ENCODE measurements around the gene CCDC57. TPM values are rescaled to one million over a fixed set of nuclear protein-coding genes. Genes with fewer than 3 reads are reported as not detected.

The CCDC57 gene
- total RNA-seq, 1 donor from 2014 or later, result 50.5 TPM

GRCh38 chr17:82121660-82122629 is 90.7 kb downstream of the CCDC57 start:
- intact Hi-C loops (cut with DNase I), result no loop called here
- Histone ChIP-seq H3K27ac (no peak overlapping the region), H3K4me3 (no peak overlapping the region), H3K36me3 (no peaks in the 10 kb centered on the region), H3K9me3 (no peaks in the 10 kb centered on the region), H3K4me1 (no peaks in the 10 kb centered on the region), H3K27me3 (no peaks in the 10 kb centered on the region)
- no peak for ATAC-seq
- TF ChIP-seq CTCF (IDR thresholded peaks at IDR 0.05), result no peak
- no peak for DNase-seq

GRCh38 chr17:82121246-82121645 is 91.4 kb downstream of the CCDC57 start:
- TF ChIP-seq CTCF (IDR thresholded peaks at IDR 0.05), result no peak
- H3K4me3 ChIP-seq, result no peak overlapping the region
- H3K27me3 ChIP-seq, result no peaks in the 10 kb centered on the region
- no peaks in the 10 kb centered on the region for H3K4me1 ChIP-seq
- ATAC-seq (no peak), DNase-seq (no peak)
- no peak overlapping the region for H3K27ac ChIP-seq
- no peaks in the 10 kb centered on the region for H3K9me3 ChIP-seq
- intact Hi-C loops (cut with DNase I), result no loop called here
- no peaks in the 10 kb centered on the region for H3K36me3 ChIP-seq

- no peaks in the 10 kb centered on the region for H3K27me3 ChIP-seq
- intact Hi-C loops (cut with DNase I), result no loop called here
- no peak overlapping the region for H3K27ac ChIP-seq
- TF ChIP-seq CTCF (IDR thresholded peaks at IDR 0.05), result no peak
- no peaks in the 10 kb centered on the region for H3K36me3 ChIP-seq
- H3K4me1 ChIP-seq, result no peaks in the 10 kb centered on the region
- ATAC-seq, result no peak
- H3K4me3 ChIP-seq, result no peak overlapping the region
- H3K9me3 ChIP-seq, result no peaks in the 10 kb centered on the region
- no peak for DNase-seq
Observed at GRCh38 chr17:82120148-82120547, 92.5 kb downstream of the CCDC57 start.

- H3K27ac ChIP-seq, result peak overlapping the region; percentile 66
- intact Hi-C loops (cut with DNase I), result no loop called here
- peak; percentile 74 for ATAC-seq
Observed at GRCh38 chr17:82118815-82119380, 93.7 kb downstream of the CCDC57 start.

GRCh38 chr17:82118168-82118814 is 94.4 kb downstream of the CCDC57 start:
- Histone ChIP-seq H3K27ac (peak overlapping the region; percentile 66), H3K9me3 (no peaks in the 10 kb centered on the region), H3K36me3 (no peaks in the 10 kb centered on the region), H3K4me3 (no peak overlapping the region), H3K27me3 (no peaks in the 10 kb centered on the region), H3K4me1 (peaks cover 3% of the 10 kb centered on the region)
- DNase-seq (no peak), ATAC-seq (peak; percentile 6)
- intact Hi-C loops (cut with DNase I), result no loop called here
- no peak for TF ChIP-seq CTCF (IDR thresholded peaks at IDR 0.05)

More at GRCh38 chr17:82118815-82119380, 93.7 kb downstream of the CCDC57 start:
- H3K4me1 ChIP-seq, result no peaks in the 10 kb centered on the region
- no peaks in the 10 kb centered on the region for H3K9me3 ChIP-seq
- no peaks in the 10 kb centered on the region for H3K36me3 ChIP-seq
- H3K4me3 ChIP-seq, result no peak overlapping the region
- H3K27me3 ChIP-seq, result no peaks in the 10 kb centered on the region
- no peak for DNase-seq
- TF ChIP-seq CTCF (IDR thresholded peaks at IDR 0.05), result no peak

Data from upper lobe of right lung (tissue), 1 donor.